ENCODE measurements around the gene FSCN2.

FSCN2 gene

GRCh38 chr17:81489998-81490992, 37.9 kb upstream of the FSCN2 start:
- Histone ChIP-seq H3K4me3 (replicated peaks; ENCODE audit: low read depth, low read length) (no peak overlapping the region), H3K36me3 (ENCODE audit: control insufficient read depth, insufficient read depth, low read length) (no peaks in the 10 kb centered on the region), H3K27me3 (replicated peaks; ENCODE audit: control insufficient read depth, insufficient read depth, low read length) (no peaks in the 10 kb centered on the region; the same call in 1 of the 2 replicates)
- no peak for TF ChIP-seq CTCF (IDR thresholded peaks at IDR 0.05; ENCODE audit: insufficient read depth, low read length, poor library complexity, severe bottlenecking)
- DNase-seq (ENCODE audit: extremely low read depth, insufficient read length) = no peak

GRCh38 chr17:81491181-81491581, 37.0 kb upstream of the FSCN2 start:
- no peak for DNase-seq (ENCODE audit: extremely low read depth, insufficient read length)
- H3K4me3 ChIP-seq (replicated peaks; ENCODE audit: low read depth, low read length) = no peak overlapping the region
- TF ChIP-seq CTCF (IDR thresholded peaks at IDR 0.05; ENCODE audit: insufficient read depth, low read length, poor library complexity, severe bottlenecking) = no peak
- no peaks in the 10 kb centered on the region for H3K36me3 ChIP-seq (ENCODE audit: control insufficient read depth, insufficient read depth, low read length)
- H3K27me3 ChIP-seq (replicated peaks; ENCODE audit: control insufficient read depth, insufficient read depth, low read length) = no peaks in the 10 kb centered on the region; the same call in 1 of the 2 replicates

GRCh38 chr17:81491761-81492160, 36.4 kb upstream of the FSCN2 start:
- Histone ChIP-seq H3K27me3 (replicated peaks; ENCODE audit: control insufficient read depth, insufficient read depth, low read length) (no peaks in the 10 kb centered on the region; the same call in 1 of the 2 replicates), H3K36me3 (ENCODE audit: control insufficient read depth, insufficient read depth, low read length) (no peaks in the 10 kb centered on the region), H3K4me3 (replicated peaks; ENCODE audit: low read depth, low read length) (no peak overlapping the region)
- no peak for DNase-seq (ENCODE audit: extremely low read depth, insufficient read length)
- TF ChIP-seq CTCF (IDR thresholded peaks at IDR 0.05; ENCODE audit: insufficient read depth, low read length, poor library complexity, severe bottlenecking) = no peak

- H3K27me3 ChIP-seq (replicated peaks; ENCODE audit: control insufficient read depth, insufficient read depth, low read length) = no peaks in the 10 kb centered on the region; the same call in 1 of the 2 replicates
- no peak for DNase-seq (ENCODE audit: extremely low read depth, insufficient read length)
- H3K4me3 ChIP-seq (replicated peaks; ENCODE audit: low read depth, low read length) = no peak overlapping the region
- no peak for TF ChIP-seq CTCF (IDR thresholded peaks at IDR 0.05; ENCODE audit: insufficient read depth, low read length, poor library complexity, severe bottlenecking)
- H3K36me3 ChIP-seq (ENCODE audit: control insufficient read depth, insufficient read depth, low read length) = no peaks in the 10 kb centered on the region
These were observed 36.0 kb upstream of the FSCN2 start for GRCh38 chr17:81492202-81492601.

GRCh38 chr17:81492706-81493105, 35.5 kb upstream of the FSCN2 start:
- Histone ChIP-seq H3K36me3 (ENCODE audit: control insufficient read depth, insufficient read depth, low read length) (no peaks in the 10 kb centered on the region), H3K27me3 (replicated peaks; ENCODE audit: control insufficient read depth, insufficient read depth, low read length) (no peaks in the 10 kb centered on the region; the same call in 1 of the 2 replicates), H3K4me3 (replicated peaks; ENCODE audit: low read depth, low read length) (no peak overlapping the region)
- DNase-seq (ENCODE audit: extremely low read depth, insufficient read length) = no peak
- no peak for TF ChIP-seq CTCF (IDR thresholded peaks at IDR 0.05; ENCODE audit: insufficient read depth, low read length, poor library complexity, severe bottlenecking)
